Activated CD4-positive, alpha-beta T cell treated with anti-CD3 and anti-CD28 coated beads, Interleukin-2, amount 50 U/mL, for 16 hours (primary cell): Measurements from ENCODE around the gene C10orf105.

Experiments used
- DNase-seq: peaks from one replicate; pipeline ENCODE4 v3.0.0-alpha.2; 2020

Gene C10orf105

DNA sequence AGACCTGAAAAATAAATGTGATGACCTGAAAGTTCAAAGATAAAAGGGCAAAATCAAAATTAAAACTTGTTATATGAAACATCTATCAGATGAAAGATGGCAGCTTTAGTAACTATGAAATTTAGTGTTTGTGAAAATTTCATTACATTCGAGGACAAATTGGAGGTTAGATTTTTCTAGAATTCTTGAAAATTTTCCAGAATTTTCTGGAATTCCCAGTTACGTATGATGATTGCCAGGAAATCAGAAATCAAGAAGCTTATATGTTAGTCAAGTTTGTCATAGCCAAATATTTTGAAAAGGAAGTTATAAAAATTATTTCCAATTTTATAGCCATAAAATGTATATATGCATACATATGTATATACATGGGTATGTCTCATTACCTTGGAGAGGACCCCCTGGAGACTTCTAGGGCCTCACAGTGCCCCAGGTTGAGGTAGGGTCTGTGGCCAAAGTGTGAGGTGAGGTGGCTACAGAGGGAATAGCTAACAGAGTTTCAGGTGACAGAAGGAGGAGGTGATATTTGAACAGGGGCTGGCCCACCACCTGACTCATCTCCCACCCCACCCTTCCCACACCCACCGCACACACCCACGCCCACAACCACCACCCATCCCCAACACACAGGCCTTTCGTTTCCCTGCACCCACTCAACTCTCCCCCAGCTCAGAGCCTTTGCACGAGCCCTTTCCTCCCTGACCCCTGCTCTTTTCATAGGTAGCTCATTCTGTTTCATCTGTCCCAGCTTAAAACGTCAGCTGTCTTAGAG lies 21.5 kb downstream of the C10orf105 start:
- peak; percentile 63 for DNase-seq

DNA sequence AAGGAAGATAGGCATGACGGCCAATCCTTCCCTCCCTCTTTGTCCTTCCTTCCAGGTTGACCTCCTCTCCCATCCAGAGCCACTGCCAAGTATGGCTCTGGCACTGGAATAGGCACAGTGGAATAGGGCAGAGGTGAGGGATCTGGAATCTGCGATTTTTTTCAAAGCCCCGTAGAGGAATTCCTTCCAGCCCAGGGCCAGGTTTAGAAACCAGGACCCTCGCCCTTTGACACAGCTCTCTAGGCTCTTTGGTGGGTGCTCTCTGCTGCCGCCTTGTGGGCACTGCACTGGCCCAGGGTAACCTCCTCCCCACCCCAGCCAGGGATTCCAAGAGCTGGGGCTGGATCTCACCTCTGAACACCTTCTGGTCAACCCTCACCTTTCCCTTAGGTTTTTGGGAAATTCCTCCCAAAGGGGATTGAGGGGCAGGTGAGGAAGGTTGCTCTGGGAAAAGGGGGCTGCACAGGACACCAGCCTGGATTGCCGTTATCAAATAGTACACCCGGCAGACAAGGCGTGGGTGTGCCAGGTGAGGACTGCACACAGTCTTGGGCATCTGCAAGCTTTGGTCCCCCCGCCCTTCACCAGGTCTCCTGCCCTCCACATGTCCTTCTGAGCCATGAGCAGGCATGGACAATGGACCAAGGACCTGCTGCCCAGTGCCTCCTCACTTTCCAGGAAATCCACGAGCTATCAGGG lies 22.8 kb downstream of the C10orf105 start:
- DNase-seq, result peak; percentile 64

DNA sequence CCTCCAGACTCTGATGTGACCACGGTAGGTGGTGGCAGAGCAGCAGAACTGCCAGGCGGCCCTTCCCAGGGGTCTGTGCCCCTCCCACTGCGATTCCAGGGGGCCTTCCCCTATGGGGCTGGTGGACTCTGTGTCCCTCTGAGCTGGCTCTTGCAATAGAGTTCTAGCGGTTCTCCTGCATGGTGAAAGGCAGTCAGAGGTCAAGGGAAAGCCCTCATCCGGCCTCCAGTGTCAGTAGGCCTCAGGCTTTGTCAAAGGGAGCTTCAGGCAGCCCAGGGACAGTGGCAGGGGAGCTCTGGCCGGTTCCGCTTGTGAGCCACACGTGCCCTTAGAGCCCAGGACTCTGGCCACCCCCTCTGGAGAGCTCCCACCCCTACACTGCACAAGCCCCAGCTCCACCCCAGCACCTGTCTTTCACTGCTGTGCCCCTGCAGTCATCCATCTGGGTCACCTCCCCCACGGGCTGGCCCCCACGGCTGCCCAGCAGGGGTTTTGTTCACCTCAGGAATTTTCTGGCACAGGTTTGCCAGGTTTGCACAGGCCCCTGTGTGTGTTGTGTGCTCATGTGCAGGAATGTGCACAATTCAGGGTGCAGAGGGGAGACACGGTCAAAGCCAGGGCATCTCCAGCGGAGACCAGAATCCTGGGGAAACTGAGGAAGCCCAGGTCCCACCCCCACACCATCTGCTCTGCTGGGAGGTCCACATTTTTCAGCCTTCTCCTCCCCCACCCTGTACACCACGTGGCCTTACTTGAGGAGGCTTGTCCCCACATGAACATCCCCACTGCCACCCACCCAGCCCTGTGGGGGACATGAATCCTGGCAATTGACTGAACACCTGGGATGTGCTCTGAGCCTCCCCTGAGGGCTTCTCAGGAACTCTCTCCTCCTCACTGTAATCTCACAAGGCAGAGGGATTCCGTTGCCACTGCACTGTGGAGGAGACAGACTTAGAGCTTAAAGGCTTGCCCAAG lies 23.8 kb downstream of the C10orf105 start:
- DNase-seq, result no peak

DNA sequence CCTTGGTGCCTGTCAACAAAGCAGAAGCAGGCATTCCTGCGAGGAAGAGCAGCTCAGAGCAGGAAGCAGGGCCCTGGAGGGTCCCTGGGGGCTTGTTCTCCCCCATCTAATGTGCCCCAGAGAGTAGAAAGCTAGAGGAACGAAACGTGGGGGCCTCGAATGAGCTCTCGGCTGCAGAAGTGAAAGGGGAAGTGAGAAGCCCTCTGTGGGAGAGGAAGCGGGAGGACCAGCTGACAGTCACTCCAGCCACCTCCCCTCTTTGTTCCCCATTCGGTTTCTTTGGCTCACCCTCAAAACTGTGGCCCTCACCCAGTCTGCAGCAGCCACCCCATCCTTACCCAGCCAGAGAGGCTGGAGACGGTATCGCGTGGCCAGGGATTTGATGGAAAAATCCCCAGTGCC lies 25.0 kb downstream of the C10orf105 start:
- no peak for DNase-seq

DNA sequence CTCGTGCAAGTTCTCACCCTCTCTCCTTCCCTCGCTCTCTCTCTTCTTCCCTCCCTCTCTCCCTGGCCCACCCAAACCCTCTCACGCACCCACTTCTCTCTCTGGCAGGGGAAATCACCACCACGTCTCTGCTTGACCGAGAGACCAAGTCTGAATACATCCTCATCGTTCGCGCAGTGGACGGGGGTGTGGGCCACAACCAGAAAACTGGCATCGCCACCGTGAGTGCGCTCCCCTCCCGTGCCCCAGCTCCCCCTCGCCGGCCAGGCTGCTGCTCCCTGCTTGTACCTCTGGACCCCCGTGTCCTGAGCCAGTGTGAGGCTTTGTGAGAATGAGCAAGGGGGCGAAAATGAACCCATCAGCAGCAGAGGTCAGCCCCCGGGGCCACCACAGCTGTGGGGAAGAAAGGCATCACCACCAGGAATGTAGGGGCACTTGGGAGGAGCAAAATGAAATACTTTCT lies 25.5 kb downstream of the C10orf105 start:
- DNase-seq, result no peak

DNA sequence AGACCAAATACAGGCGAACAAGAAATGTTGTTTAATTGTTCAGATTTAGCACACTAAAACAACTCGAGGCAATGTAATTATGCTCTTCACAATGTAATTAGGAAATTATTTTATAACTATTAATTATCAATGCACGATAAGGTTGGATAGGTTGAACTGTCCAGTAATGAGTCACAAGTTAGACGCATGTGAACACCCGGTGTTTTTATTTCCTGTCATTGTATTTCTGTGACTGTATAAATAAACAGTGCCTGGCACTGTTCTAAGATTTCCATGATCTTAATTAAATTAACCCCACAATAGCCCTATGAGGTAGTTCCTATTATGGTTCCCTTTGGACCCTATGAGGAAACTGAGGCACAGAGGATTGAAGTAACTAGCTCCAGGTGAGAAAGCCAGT lies 26.2 kb downstream of the C10orf105 start:
- no peak for DNase-seq

DNA sequence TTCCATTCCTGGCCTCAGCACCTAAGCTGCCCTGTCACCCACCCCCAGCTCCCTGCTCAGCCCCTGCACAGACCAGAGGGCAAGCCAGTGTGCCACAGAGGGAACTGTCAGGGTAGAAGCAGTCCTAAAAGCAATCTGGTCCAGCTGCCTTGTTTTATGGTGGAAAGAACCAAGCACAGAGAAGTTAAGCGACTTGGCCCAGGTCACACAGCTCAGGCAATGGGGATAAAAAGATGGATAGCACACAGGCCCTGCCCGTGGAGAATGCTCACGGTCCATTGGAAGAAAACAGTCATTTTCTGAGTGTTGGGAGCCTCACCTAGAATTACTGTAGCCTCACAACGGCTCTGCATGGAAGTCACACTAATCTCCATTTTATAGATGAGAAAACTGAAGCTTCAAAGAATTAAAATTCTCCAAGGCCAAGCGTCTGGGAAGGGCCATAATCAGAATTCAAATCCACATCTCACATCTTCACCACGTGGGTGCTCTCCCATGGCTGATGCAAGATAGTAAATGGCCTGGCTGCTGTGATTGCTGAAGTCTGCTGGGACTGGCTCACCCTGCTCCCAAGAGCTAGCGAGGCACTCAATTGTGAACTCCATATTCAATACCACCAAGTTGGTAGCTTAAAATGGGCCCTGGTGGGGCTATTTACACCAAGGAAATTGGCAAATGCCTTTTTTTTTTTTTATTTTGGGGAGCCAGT lies 26.8 kb downstream of the C10orf105 start:
- no peak for DNase-seq

DNA sequence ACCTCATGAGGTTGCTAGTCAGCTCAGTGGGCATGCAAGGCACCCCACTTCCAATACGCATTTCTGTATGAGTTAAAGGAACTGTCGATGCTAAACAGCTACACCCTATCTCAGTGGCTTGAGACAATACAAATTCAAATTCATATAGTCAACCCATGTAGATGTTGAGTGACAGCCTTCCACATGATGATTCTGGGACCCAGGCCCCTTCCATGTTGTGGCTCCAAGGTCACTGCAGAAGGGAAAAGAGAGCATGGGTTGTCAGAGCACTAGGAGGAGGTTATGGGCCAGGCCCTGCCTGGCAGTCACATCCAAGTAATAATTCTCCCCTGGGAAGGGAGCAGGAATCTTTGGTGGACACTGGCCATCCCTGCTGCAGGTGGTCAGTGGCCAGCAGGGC lies 28.2 kb downstream of the C10orf105 start:
- DNase-seq, result no peak

DNA sequence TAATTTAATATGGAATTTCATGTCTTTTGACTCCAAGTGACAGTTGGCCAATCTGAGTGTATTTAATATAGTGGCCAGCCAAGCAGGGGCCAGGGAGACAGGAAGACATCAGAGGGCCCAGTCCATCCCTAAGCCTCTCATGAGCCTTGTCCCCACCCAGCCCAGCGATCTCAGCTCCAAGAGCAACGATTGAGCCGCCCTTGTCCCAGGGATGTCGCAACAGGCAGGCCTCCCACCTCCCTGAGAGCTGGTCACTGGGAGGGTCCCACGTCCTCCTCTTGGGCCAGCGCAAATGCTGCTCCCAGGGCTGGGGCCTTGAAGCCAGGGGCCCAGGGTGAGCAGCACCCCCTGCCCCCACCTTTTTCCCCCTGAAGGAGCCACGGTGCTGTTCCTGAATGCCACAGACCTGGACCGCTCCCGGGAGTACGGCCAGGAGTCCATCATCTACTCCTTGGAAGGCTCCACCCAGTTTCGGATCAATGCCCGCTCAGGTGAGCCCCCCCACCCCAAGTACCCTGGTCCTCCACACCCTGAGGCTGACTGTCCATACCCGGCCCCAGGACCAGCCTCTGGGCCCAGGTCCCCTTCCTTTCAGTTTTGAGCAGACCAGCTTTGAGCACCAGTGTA lies 29.4 kb downstream of the C10orf105 start:
- no peak for DNase-seq

DNA sequence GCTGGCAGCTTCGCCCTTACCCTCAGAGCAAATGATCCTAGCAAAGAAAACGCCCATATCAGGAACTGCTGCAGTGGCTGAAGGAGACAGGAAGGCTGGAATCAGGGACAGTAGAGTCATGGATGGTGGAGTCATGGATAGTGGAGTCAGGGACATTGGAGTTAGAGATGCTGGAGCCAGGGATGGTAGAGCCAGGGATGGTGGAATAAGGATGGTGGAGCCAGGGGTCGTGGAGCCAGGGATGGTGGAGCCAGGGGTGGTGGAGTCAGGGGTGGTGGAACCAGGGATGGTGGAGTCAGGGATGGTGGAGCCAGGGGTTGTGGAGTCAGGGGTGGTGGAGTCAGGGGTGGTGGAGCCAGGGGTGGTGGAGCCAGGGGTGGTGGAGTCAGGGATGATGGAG lies 31.3 kb downstream of the C10orf105 start:
- no peak for DNase-seq

DNA sequence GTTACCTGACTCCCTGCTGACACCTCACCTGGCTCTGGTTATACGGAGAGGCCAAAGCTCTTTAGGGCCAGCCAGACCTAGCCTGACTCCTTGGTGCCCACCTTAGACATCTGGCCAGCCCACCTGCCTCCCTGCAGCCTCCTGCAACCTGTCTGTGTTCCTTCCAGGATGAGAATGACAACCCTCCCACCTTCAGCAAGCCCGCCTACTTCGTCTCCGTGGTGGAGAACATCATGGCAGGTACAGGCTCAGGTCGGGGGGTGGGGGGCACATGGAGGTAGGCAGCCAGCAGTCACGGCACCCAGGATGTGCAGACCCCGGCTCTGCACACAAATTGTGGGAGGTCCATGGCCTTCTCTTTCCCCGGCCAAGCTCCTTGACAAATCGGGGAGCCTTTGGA lies 32.1 kb downstream of the C10orf105 start:
- no peak for DNase-seq

DNA sequence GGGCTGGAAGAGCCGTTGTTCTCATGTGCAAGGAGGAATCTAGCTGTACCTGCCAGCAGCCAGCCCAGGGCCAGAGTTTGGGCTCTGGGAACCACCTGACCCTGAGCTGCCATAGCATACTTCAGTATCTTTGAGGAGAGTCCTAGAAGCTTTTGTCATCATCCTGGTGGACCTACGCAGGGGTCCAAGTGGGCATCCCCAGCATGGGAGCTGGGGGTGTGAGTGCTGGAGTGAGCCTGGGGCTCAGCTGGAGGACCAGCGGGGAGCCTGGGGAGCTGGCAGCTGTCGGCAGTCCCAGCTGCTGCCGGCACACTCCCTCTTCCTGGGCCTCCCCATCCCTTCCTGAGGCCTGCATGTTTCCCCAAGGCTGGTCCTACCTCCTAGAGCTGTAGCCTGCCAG lies 32.5 kb downstream of the C10orf105 start:
- DNase-seq, result no peak

DNA sequence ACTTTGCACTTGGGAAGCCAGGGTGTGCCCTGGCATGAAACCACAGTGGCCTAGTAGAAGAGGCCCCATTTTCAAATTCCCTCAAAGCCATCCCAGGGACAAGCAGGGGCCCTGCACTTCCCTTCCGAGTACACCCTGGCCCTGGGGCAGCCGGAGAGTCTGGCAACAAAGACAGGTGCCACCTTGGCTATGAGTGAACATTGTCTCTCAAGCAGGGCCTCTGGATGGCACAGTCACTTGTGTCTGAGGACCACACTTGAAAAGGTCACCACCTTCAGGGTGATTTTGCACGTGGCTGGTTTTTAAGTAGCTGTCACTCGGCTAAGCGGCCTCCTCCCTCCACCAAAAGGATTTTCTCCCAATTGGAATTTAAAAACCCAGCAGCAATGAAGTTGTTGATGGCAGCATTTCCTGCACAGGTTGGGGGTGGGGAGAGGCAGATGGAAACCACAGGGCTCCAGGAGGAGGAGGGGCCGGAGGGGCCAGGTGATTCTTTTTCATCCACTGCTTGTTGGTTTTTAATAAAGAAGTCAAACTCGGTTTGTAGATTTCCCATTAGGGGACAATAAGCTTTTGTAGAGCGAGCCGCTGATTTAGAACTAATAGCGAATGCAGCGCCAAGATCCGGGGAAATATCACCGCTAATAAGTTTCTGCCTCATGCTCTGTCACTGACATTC lies 33.9 kb downstream of the C10orf105 start:
- no peak for DNase-seq

DNA sequence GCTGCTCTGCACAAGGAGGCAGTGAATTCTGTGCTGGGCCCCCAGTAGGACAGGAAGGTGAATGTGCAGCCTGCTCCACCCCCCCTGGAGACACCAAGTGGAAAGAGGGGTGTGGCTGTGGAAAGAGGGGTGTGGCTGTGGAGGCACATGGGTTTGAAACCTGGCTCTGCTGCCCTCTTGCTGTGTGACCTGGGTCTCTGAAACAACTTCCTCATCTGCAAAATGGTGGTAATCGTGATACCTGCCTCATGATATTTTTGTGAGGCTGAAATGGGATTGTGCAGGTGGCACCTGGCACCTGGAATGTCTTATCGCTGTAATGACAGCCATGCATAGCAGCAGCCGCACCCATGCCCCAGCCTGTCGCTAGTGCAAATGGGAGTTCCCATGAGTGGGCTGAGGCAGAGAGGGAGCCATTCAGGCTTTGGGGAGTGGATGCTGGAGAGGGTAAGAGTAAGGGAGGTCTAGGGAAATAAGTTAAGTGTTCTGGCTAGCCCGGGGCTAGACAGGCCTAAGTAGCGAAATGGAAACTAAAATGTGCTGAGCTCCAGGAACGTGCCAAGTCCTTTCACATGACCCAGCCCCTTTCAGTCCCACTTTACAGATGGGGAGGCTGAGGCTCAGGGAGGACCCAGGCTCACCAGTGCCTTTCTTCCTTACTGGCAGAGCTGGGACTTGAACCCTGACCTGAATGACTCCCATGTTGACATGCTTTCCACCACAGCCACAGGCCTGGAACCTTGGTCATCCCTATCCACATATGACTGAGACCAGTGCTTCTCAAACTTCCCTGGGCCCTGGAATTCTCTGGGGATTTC lies 35.0 kb downstream of the C10orf105 start:
- DNase-seq, result no peak

DNA sequence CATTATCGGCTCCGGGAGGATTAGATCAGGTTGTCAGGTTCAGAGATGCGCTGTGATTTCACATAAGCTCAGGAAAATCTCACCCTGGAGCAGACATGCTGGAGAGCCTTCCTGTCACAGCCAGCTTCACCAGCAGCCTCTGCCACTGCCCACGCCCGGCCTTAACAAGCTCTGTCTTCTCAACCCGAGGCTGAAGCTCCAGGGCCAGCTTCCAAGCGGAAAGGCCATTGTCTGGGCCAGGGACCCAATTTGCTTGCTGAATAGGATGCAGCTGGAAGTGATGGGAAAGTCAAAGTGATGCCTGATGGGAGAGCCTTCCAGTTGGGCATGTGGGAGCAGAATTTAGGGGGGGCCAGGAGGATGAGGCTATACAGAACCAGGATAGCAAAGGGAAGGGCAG lies 36.3 kb downstream of the C10orf105 start:
- DNase-seq, result no peak

DNA sequence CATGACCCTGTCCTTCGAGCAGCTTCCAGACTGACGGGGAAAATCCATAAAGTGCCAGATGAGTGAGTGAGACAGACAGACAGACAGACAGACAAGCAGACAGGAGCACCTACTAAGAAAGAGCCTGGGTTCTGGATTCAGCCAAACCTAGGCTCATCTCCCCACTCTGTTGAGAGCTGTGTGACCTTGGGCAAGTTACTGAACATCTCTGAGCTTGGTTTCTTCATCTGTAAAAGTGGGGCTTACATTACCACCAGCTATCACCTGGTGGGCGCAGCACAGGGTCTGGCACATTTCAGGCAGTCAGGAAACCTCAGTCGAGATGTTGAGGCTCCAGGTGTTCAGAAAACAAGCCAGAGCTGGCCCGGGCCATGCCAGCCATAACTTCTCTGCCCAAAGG lies 37.6 kb downstream of the C10orf105 start:
- no peak for DNase-seq

DNA sequence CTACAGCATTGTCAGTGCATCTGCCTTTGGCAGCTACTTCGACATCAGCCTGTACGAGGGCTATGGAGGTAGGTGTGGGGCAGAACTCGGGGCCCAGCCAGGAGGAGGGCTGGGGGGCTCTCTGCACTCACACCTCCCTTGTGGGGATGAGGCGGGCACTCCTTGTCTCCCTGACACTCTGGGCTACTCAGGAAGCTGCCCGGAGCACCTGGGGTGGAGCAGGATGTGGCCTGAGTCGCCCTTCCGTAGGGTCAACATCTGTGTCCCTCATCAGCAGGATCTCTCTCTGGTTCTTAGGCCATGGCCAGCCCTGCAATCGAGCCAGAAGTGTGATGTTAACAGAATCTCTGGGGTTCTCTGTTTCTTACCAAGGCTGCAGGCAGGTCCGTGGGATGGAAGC lies 40.2 kb downstream of the C10orf105 start:
- DNase-seq, result no peak

DNA sequence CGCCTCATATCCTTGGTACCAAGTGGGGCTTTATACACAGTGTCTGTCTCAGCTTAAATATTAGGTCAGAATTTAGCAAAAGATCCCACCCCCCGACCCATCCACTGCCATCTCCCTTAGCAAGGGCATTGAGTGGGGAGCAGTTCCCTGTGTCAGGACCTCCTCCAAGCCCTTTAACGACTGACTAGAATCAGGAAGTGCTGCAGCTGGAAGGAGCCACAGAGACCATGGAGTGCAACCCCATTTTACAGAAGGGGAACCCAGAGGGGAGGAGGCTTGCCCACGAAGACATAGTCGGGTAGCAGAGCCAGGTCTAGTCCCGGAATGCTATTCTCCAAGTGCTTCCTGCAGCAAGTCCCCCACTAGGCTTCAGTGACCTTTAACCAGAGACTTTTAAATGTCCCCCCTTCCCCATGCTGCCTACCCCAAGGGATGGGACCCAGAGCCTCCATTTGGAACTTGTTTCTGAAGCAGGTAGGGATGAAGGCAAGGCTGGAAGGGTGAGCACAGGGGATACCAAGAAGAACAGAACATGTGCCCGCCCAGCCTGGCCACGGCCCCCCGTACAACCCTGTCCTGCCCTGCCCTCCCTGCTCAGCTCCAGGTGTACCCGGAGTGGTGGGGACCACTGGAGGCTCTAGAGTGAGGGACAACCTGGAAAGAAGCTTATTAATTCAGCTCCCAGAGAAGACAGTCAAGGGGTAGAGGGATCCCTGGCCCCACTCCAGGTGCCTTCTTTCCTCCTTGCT lies 41.3 kb downstream of the C10orf105 start:
- DNase-seq, result no peak

DNA sequence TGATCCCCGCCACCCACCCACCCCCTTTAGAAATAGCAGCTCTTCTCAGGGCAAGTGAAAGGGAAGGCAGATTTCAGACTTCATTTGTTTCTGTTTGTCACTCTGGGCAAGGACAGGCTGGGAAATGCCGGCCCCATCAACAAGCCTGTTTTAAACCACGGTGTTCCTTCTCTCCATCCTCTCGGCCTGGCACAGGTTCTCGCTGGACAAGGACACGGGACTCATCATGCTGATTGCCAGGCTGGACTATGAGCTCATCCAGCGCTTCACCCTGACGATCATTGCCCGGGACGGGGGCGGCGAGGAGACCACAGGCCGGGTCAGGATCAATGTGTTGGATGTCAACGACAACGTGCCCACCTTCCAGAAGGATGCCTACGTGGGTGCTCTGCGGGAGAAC lies 42.3 kb downstream of the C10orf105 start:
- no peak for DNase-seq
